ENCODE results near the gene GPR63.

DNA sequence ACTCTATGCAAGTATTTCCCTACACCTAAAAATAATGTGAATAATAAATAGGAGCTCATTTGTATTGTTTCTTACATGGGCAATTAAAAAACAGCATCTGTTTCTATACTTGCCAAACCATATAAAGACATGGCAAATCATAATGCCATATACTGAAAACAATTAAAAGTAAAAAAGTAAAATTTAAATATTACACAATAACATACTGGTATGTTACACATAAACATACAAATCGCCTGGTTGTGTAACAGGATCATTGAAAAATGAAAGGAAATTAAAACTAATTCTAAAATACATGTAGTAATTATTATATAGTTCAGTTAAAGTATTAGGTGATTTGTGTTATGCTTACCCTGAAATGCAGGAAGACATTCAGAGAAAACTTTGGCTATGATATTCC is 49.2 kb upstream of the GPR63 start:
- TF ChIP-seq, protein P1, sequence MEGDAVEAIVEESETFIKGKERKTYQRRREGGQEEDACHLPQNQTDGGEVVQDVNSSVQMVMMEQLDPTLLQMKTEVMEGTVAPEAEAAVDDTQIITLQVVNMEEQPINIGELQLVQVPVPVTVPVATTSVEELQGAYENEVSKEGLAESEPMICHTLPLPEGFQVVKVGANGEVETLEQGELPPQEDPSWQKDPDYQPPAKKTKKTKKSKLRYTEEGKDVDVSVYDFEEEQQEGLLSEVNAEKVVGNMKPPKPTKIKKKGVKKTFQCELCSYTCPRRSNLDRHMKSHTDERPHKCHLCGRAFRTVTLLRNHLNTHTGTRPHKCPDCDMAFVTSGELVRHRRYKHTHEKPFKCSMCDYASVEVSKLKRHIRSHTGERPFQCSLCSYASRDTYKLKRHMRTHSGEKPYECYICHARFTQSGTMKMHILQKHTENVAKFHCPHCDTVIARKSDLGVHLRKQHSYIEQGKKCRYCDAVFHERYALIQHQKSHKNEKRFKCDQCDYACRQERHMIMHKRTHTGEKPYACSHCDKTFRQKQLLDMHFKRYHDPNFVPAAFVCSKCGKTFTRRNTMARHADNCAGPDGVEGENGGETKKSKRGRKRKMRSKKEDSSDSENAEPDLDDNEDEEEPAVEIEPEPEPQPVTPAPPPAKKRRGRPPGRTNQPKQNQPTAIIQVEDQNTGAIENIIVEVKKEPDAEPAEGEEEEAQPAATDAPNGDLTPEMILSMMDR (IDR thresholded peaks at IDR 0.05): no peak
- TF ChIP-seq POLR2A (IDR thresholded peaks at IDR 0.05) (no peak), POLR2AphosphoS5 (IDR thresholded peaks at IDR 0.05) (no peak), EP300 (IDR thresholded peaks at IDR 0.05) (no peak)
